A549 (cell line): Measurements from ENCODE around the gene RPA1. TPM values are rescaled to one million over a fixed set of nuclear protein-coding genes. Genes with fewer than 3 reads are reported as not detected.

Source experiments
- ATAC-seq, 2 experiments: fragments of 200-7000 bp in 1 of 2; fragments of >200 bp in 1 of 2; cut with Nextera tagmentation in 1 of 2; cut with Tn5 transposase in 1 of 2; 3 replicates each; pipeline versions ENCODE4 v1.8.0 to v1.9.1; 2018 to 2020; ENCODE audit warnings: mild to moderate bottlenecking in 1 of 2, moderate library complexity in 1 of 2
- CTCF ChIA-PET: fragments of 300-600 bp; sonication (Branson Sonifier 250); formaldehyde crosslinking; extraction: SDS; loops from one replicate; lab custom pipeline; 2021; ENCODE audit warnings: antibody characterized with exemption, inconsistent platforms; lab: Yijun Ruan, JAX
- POLR2A ChIA-PET: fragments of 350-600 bp; formaldehyde crosslinking; extraction: SDS; loops from one replicate; lab custom pipeline; 2021; ENCODE audit warnings: antibody characterized with exemption, inconsistent platforms; lab: Yijun Ruan, JAX
- DNase-seq, 2 experiments: peaks; one replicate each; pipeline versions ENCODE4 v3.0.0 to v3.0.0-alpha.2; 2011 to 2016; ENCODE audit warnings: low read depth in 1 of 2, low spot score in 1 of 2
- FAIRE-seq: peaks from 2 replicates; lab custom pipeline; 2011; peaks lifted over from hg19 to GRCh38; lab: Jason Lieb, UNC
- H3K27ac ChIP-seq, 2 experiments: fragments of >200 bp; sonication (Bioruptor Twin); formaldehyde crosslinking; 3 replicates each; pipeline ENCODE4 v1.5.1; 2016 to 2017
- H3K4me1 ChIP-seq: fragments of >200 bp; sonication (Bioruptor Twin); formaldehyde crosslinking; 3 replicates; pipeline ENCODE4 v1.6.1; 2016
- H3K4me2 ChIP-seq: fragments of >200 bp; sonication (Bioruptor Twin); formaldehyde crosslinking; 3 replicates; pipeline ENCODE4 v1.6.1; 2016
- H3K4me3 ChIP-seq: fragments of >200 bp; sonication (Bioruptor Twin); formaldehyde crosslinking; 3 replicates; pipeline ENCODE4 v1.5.1; 2016
- H3K9me3 ChIP-seq: fragments of >200 bp; sonication (Bioruptor Twin); formaldehyde crosslinking; 3 replicates; pipeline ENCODE4 v1.6.1; 2016
- ATOH8 ChIP-seq: fragments of 250-450 bp; sonication (Bioruptor Pico); IDR thresholded peaks from 2 replicates; pipeline ENCODE4 v1.5.0; 2020; ENCODE audit warnings: low read depth, mild to moderate bottlenecking, moderate library complexity
- BCL3 ChIP-seq: fragments of >200 bp; sonication (Bioruptor Twin); formaldehyde crosslinking; IDR thresholded peaks from 3 replicates; pipeline ENCODE4 v1.6.1; 2016
- BHLHE40 ChIP-seq: IDR thresholded peaks from 2 replicates; pipeline ENCODE4 v1.6.1; 2012; ENCODE audit warnings: low read depth, low read length, inconsistent platforms
- CBX2 ChIP-seq: fragments of 200-600 bp; sonication (generic); IDR thresholded peaks from 2 replicates; pipeline ENCODE4 v1.6.1; 2016; ENCODE audit warnings: low read depth, mild to moderate bottlenecking, borderline replicate concordance
- CEBPB ChIP-seq, 2 experiments: fragments of >200 bp in 1 of 2; sonication (Bioruptor Twin) in 1 of 2; formaldehyde crosslinking in 1 of 2; IDR thresholded peaks; 2 replicates each; pipeline ENCODE4 v1.6.1; 2012 to 2016
- CTCF ChIP-seq: fragments of >200 bp; sonication (Bioruptor Twin); formaldehyde crosslinking; IDR thresholded peaks from 3 replicates; pipeline ENCODE4 v1.5.1; 2016
- ELK1 ChIP-seq: fragments of 150-350 bp; IDR thresholded peaks from 2 replicates; pipeline ENCODE4 v1.6.1; 2014; ENCODE audit warnings: low read depth, mild to moderate bottlenecking, low read length
- EP300 ChIP-seq, 2 experiments: fragments of >200 bp; sonication (Bioruptor Twin); formaldehyde crosslinking; IDR thresholded peaks; 2 replicates in 1 of 2; 3 replicates in 1 of 2; pipeline ENCODE4 v1.6.1; 2016 to 2017
- FOSB ChIP-seq: fragments of 250-450 bp; sonication (Bioruptor Pico); IDR thresholded peaks from 2 replicates; pipeline ENCODE4 v1.5.0; 2020; ENCODE audit warnings: mild to moderate bottlenecking, moderate library complexity
- HEYL ChIP-seq: fragments of 250-450 bp; sonication (Bioruptor Pico); IDR thresholded peaks from 2 replicates; pipeline ENCODE4 v1.8.0; 2021; ENCODE audit warnings: mild to moderate bottlenecking, moderate library complexity
- KDM1A ChIP-seq: fragments of 200-600 bp; sonication (generic); IDR thresholded peaks from 2 replicates; pipeline ENCODE4 v1.6.1; 2016; ENCODE audit warnings: low read depth, mild to moderate bottlenecking
- MAZ ChIP-seq: fragments of 150-350 bp; IDR thresholded peaks from 2 replicates; pipeline ENCODE4 v1.6.1; 2014; ENCODE audit warnings: antibody characterized with exemption, low read depth, low read length, borderline replicate concordance
- MYC ChIP-seq: IDR thresholded peaks from 2 replicates; pipeline ENCODE4 v1.6.1; 2012; ENCODE audit warnings: mild to moderate bottlenecking, inconsistent platforms, low read length, improper control_type of control experiment, borderline replicate concordance
- NFE2L2 ChIP-seq: fragments of 150-350 bp; conservative IDR thresholded peaks from 2 replicates; pipeline ENCODE4 v1.6.1; 2014; ENCODE audit warnings: low read length
- NPAS2 ChIP-seq: fragments of 250-450 bp; sonication (Bioruptor Pico); IDR thresholded peaks from 2 replicates; pipeline ENCODE4 v1.8.0; 2022; ENCODE audit warnings: mild to moderate bottlenecking, moderate library complexity, borderline replicate concordance
- PBX3 ChIP-seq: IDR thresholded peaks from 2 replicates; pipeline ENCODE4 v1.6.1; 2012
- POLR2A ChIP-seq: IDR thresholded peaks from 2 replicates; pipeline ENCODE4 v1.6.1; 2012; ENCODE audit warnings: mild to moderate bottlenecking, low read length
- RARB ChIP-seq: fragments of 250-450 bp; sonication (Bioruptor Pico); IDR thresholded peaks from 2 replicates; pipeline ENCODE4 v1.8.0; 2021; ENCODE audit warnings: mild to moderate bottlenecking, moderate library complexity
- RCOR1 ChIP-seq: fragments of 150-350 bp; IDR thresholded peaks from 2 replicates; pipeline ENCODE4 v1.6.1; 2014; ENCODE audit warnings: antibody characterized with exemption, low read length, low read depth
- SREBF2 ChIP-seq: fragments of 450-650 bp; IDR thresholded peaks from 2 replicates; pipeline ENCODE4 v1.6.1; 2014; ENCODE audit warnings: mild to moderate bottlenecking, moderate library complexity
- ZC3H11A ChIP-seq: fragments of 450-650 bp; IDR thresholded peaks from 2 replicates; pipeline ENCODE4 v1.6.1; 2014; ENCODE audit warnings: antibody characterized with exemption, mild to moderate bottlenecking
- WGBS: methylation state at CpG from one replicate; pipeline ENCODE4 v1.1.6; 2017; ENCODE audit errors: missing lambda C conversion rate; 5-methylcytosine and 5-hydroxymethylcytosine counted together
- polyA plus RNA-seq, 4 experiments: library from polyadenylated mRNA; depleted of rRNA in 3 of 4; stranded (reverse); fragments of >200 nt; fragmentation: RNase III in 1 of 4; extraction: RNeasy Plus Mini Kit Qiagen cat#74134 plus additional on column Dnase treatment in 1 of 4; gene quantifications; 2 replicates in 3 of 4; 3 replicates in 1 of 4; pipeline ENCODE4 v1.2.3, GENCODE V29; 2011 to 2017
- TF ChIP-seq, protein P1 (sequence below): fragments of 250-450 bp; sonication (Bioruptor Pico); IDR thresholded peaks from 2 replicates; pipeline ENCODE4 v1.5.0; 2021; ENCODE audit warnings: mild to moderate bottlenecking, moderate library complexity, borderline replicate concordance
- TF ChIP-seq, protein P2 (sequence below): fragments of >200 bp; sonication (Bioruptor Twin); formaldehyde crosslinking; IDR thresholded peaks from 2 replicates; pipeline ENCODE4 v1.6.1; 2016

RPA1 gene
- polyA plus RNA-seq, 2 of the 4 experiments (the other 2 are of a cell fraction), result 72.2 to 136 TPM

GRCh38 chr17:1896243-1897104 is 66.7 kb downstream of the RPA1 start:
- H3K4me2 ChIP-seq, result no peak overlapping the region
- H3K4me3 ChIP-seq, result no peak overlapping the region
- no peak for FAIRE-seq
- DNase-seq, result no peak
- no peak for ATAC-seq
- CTCF ChIA-PET, result interaction anchor here (1.0 to 20.9 kb wide), 8 partner anchors 13 to 349 kb away, joined by 3 to 213 read pairs (median 3); partner anchors contain the start of genes DPH1 and RTN4RL1
- POLR2A ChIA-PET, result no interaction called here
- no peak overlapping the region for H3K27ac ChIP-seq
- TF ChIP-seq EP300 (IDR thresholded peaks at IDR 0.05) (no peak), POLR2A (no peak), CBX2 (no peak), ATOH8 (no peak), CTCF (no peak), RCOR1 (no peak), RARB (CRISPR knock-in tag) (no peak), SREBF2 (no peak), NPAS2 (no peak), KDM1A (no peak), NFE2L2 (no peak), ELK1 (no peak)
- TF ChIP-seq, protein P1, sequence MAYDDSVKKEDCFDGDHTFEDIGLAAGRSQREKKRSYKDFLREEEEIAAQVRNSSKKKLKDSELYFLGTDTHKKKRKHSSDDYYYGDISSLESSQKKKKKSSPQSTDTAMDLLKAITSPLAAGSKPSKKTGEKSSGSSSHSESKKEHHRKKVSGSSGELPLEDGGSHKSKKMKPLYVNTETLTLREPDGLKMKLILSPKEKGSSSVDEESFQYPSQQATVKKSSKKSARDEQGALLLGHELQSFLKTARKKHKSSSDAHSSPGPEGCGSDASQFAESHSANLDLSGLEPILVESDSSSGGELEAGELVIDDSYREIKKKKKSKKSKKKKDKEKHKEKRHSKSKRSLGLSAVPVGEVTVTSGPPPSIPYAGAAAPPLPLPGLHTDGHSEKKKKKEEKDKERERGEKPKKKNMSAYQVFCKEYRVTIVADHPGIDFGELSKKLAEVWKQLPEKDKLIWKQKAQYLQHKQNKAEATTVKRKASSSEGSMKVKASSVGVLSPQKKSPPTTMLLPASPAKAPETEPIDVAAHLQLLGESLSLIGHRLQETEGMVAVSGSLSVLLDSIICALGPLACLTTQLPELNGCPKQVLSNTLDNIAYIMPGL (CRISPR knock-in tag), result no peak
- TF ChIP-seq, all 56 proteins: peak for 0
- 89% methylated on average over 25 of the region's 25 CpGs for WGBS
- Histone ChIP-seq H3K4me1 (no peaks in the 10 kb centered on the region), H3K9me3 (no peaks in the 10 kb centered on the region)

GRCh38 chr17:1897105-1897656 is 67.4 kb downstream of the RPA1 start:
- no peaks in the 10 kb centered on the region for H3K9me3 ChIP-seq
- WGBS, result 85% methylated on average over 18 of the region's 18 CpGs
- no peak overlapping the region for H3K27ac ChIP-seq
- CTCF ChIA-PET, result interaction anchor here (0.7 to 20.9 kb wide), 7 partner anchors 12 to 586 kb away, joined by 3 to 213 read pairs (median 5); partner anchors contain the start of genes DPH1 and RTN4RL1
- H3K4me2 ChIP-seq, result no peak overlapping the region
- FAIRE-seq (no peak), ATAC-seq (0 out of 6 replicates have a peak, but pooled peaks of 1 of the 2 experiments have one; percentile 44), DNase-seq (no peak)
- POLR2A ChIA-PET, result no interaction called here
- no peaks in the 10 kb centered on the region for H3K4me1 ChIP-seq
- H3K4me3 ChIP-seq, result no peak overlapping the region
- TF ChIP-seq ZC3H11A, result no peak
- no peak for TF ChIP-seq MYC
- no peak for TF ChIP-seq BHLHE40
- TF ChIP-seq FOSB, result no peak
- TF ChIP-seq MAZ, result no peak
- no peak for TF ChIP-seq PBX3
- TF ChIP-seq, protein P1 (CRISPR knock-in tag), result no peak
- no peak for TF ChIP-seq NPAS2
- no peak for TF ChIP-seq CEBPB (IDR thresholded peaks at IDR 0.05)
- no peak for TF ChIP-seq BCL3
- no peak for TF ChIP-seq RARB (CRISPR knock-in tag)
- no peak for TF ChIP-seq HEYL (CRISPR knock-in tag)
- TF ChIP-seq, protein P2, sequence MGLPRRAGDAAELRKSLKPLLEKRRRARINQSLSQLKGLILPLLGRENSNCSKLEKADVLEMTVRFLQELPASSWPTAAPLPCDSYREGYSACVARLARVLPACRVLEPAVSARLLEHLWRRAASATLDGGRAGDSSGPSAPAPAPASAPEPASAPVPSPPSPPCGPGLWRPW, result no peak
- TF ChIP-seq ATOH8, result no peak
